Panc1 (cell line): ENCODE results near the gene EEIG1.

Source experiments
- TCF7L2 ChIP-seq: IDR thresholded peaks from 2 replicates; pipeline ENCODE4 v1.6.1; 2011; ENCODE audit warnings: mild to moderate bottlenecking, low read depth, low read length, inconsistent platforms
- TF ChIP-seq, protein P1 (sequence below): fragments of 450-650 bp; IDR thresholded peaks from 2 replicates; pipeline ENCODE4 v1.5.1; 2017; ENCODE audit warnings: mild to moderate bottlenecking

DNA sequence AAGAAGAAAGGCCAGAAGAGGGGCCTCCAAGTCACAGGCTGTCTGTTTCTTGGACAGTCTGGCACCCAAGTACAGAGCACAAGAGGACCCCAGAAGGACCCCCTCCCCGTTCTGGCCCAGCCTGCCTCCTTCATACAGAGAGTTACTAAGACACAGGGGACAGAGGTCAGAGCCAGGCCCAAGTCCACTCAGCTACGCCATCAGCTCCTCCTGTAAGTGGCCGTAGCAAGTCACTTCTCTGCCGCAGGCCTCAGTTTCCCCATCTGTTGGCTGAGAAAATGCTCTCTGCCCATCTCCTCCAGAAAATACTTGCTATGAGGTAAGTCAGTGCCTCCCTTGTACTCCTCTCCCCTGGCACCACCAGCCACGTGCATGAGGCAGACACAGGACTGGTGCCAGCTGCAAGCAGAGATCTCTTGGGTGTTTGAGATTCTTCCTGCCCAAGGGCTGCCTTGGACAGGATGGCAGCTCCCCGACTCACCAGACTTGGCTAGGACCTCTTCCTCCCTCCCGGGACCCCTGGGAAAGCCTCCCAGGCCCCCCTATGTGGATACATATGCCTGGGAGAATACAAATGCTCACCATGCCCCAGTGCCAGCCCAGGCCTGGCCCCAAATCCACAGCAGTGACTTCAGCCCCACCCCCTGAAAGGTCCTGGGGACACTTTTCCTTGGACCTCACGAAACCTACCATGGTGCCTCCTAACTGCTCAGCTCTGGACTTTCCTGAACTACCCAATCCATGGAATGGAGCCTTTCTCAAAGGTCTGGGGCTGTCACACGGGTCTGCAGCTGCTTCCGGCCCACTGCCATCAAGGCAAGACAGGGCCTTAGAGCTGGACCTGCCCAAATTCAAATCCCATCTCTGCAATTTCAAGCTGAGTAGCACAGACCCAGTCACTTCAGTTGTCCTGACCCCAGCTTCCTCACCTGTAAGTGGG is 5.1 kb downstream of the EEIG1 start:
- TF ChIP-seq, protein P1, sequence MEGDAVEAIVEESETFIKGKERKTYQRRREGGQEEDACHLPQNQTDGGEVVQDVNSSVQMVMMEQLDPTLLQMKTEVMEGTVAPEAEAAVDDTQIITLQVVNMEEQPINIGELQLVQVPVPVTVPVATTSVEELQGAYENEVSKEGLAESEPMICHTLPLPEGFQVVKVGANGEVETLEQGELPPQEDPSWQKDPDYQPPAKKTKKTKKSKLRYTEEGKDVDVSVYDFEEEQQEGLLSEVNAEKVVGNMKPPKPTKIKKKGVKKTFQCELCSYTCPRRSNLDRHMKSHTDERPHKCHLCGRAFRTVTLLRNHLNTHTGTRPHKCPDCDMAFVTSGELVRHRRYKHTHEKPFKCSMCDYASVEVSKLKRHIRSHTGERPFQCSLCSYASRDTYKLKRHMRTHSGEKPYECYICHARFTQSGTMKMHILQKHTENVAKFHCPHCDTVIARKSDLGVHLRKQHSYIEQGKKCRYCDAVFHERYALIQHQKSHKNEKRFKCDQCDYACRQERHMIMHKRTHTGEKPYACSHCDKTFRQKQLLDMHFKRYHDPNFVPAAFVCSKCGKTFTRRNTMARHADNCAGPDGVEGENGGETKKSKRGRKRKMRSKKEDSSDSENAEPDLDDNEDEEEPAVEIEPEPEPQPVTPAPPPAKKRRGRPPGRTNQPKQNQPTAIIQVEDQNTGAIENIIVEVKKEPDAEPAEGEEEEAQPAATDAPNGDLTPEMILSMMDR = no peak
- TF ChIP-seq TCF7L2 = no peak
